Measurements from ENCODE around the gene TNIK. TPM values are rescaled to one million over a fixed set of nuclear protein-coding genes. Genes with fewer than 3 reads are reported as not detected.

The TNIK gene
- total RNA-seq, 1 donor from 2014 or later = 9.3 TPM

GRCh38 chr3:171250444-171250843 lies 209.8 kb downstream of the TNIK start:
- no peaks in the 10 kb centered on the region for H3K27me3 Mint-ChIP-seq (ENCODE audit: low read depth)
- no peaks in the 10 kb centered on the region for H3K36me3 Mint-ChIP-seq
- TF ChIP-seq CTCF (IDR thresholded peaks at IDR 0.05; ENCODE audit: unreplicated experiment) = no peak
- no peak overlapping the region for H3K27ac Mint-ChIP-seq
- H3K4me1 Mint-ChIP-seq = peaks cover 10% of the 10 kb centered on the region
- no peak for DNase-seq (ENCODE audit: low spot score in 2 of 2, unreplicated experiment in 2 of 2)
- no peak overlapping the region for H3K4me3 Mint-ChIP-seq
- no peaks in the 10 kb centered on the region for H3K9me3 Mint-ChIP-seq

- Mint-ChIP-seq H3K9me3 (no peaks in the 10 kb centered on the region), H3K4me1 (peaks cover 5% of the 10 kb centered on the region), H3K4me3 (no peak overlapping the region), H3K27ac (no peak overlapping the region), H3K27me3 (ENCODE audit: low read depth) (no peaks in the 10 kb centered on the region), H3K36me3 (no peaks in the 10 kb centered on the region)
- DNase-seq (ENCODE audit: low spot score in 2 of 2, unreplicated experiment in 2 of 2) = no peak
- no peak for TF ChIP-seq CTCF (IDR thresholded peaks at IDR 0.05; ENCODE audit: unreplicated experiment)
Measured at GRCh38 chr3:171249245-171249644, 211.0 kb downstream of the TNIK start.

- H3K4me3 Mint-ChIP-seq = no peak overlapping the region
- H3K27ac Mint-ChIP-seq = no peak overlapping the region
- peaks cover 3% of the 10 kb centered on the region for H3K4me1 Mint-ChIP-seq
- no peak for DNase-seq (ENCODE audit: low spot score in 2 of 2, unreplicated experiment in 2 of 2)
- H3K27me3 Mint-ChIP-seq (ENCODE audit: low read depth) = no peaks in the 10 kb centered on the region
- no peaks in the 10 kb centered on the region for H3K9me3 Mint-ChIP-seq
- no peak for TF ChIP-seq CTCF (IDR thresholded peaks at IDR 0.05; ENCODE audit: unreplicated experiment)
- H3K36me3 Mint-ChIP-seq = no peaks in the 10 kb centered on the region
Measured at GRCh38 chr3:171248426-171249111, 211.6 kb downstream of the TNIK start.

GRCh38 chr3:171245796-171246765 lies 214.1 kb downstream of the TNIK start:
- H3K9me3 Mint-ChIP-seq = peaks cover 3% of the 10 kb centered on the region
- H3K4me3 Mint-ChIP-seq = no peak overlapping the region
- no peaks in the 10 kb centered on the region for H3K27me3 Mint-ChIP-seq (ENCODE audit: low read depth)
- no peak for DNase-seq (ENCODE audit: low spot score in 2 of 2, unreplicated experiment in 2 of 2)
- no peak overlapping the region for H3K27ac Mint-ChIP-seq
- TF ChIP-seq CTCF (IDR thresholded peaks at IDR 0.05; ENCODE audit: unreplicated experiment) = no peak
- H3K36me3 Mint-ChIP-seq = no peaks in the 10 kb centered on the region
- peaks cover 3% of the 10 kb centered on the region for H3K4me1 Mint-ChIP-seq

GRCh38 chr3:171242951-171243350 lies 217.3 kb downstream of the TNIK start:
- TF ChIP-seq CTCF (IDR thresholded peaks at IDR 0.05; ENCODE audit: unreplicated experiment) = no peak

More at GRCh38 chr3:171242951-171243350, 217.3 kb downstream of the TNIK start:
- H3K36me3 Mint-ChIP-seq = no peaks in the 10 kb centered on the region
- no peak overlapping the region for H3K27ac Mint-ChIP-seq
- no peaks in the 10 kb centered on the region for H3K4me1 Mint-ChIP-seq
- H3K9me3 Mint-ChIP-seq = peaks cover 3% of the 10 kb centered on the region
- no peaks in the 10 kb centered on the region for H3K27me3 Mint-ChIP-seq (ENCODE audit: low read depth)
- H3K4me3 Mint-ChIP-seq = no peak overlapping the region
- DNase-seq (ENCODE audit: low spot score in 2 of 2, unreplicated experiment in 2 of 2) = no peak

All from mesothelial cell of epicardium (in vitro differentiated cells).